Measurements from ENCODE around the gene TMPRSS12. TPM values are rescaled to one million over a fixed set of nuclear protein-coding genes. Genes with fewer than 3 reads are reported as not detected.
"Not testable (repeated sequence)": the region's sequence is repeated elsewhere in the genome, so short reads cannot be mapped to it uniquely, and the experiment has no call there.

Gene TMPRSS12
- total RNA-seq, 1 donor from 2014 or later: not detected

GRCh38 chr12:50924131-50924438 is 81.4 kb downstream of the TMPRSS12 start:
- peak overlapping the region; percentile 68 to 98 (median 83) for H3K4me3 ChIP-seq (ENCODE audit: low read length in 3 of 3)
- H3K9ac ChIP-seq (ENCODE audit: low read depth in 1 of 3, low read length in 3 of 3): peak overlapping the region; percentile 70 to 89 (median 79)
- peaks cover 0 to 14% (median 5%) of the 10 kb centered on the region in 3 donors for H3K36me3 ChIP-seq (ENCODE audit: control insufficient read depth in 3 of 3, insufficient read depth in 3 of 3, low read length in 3 of 3)
- H3K9me3 ChIP-seq (ENCODE audit: control insufficient read depth in 3 of 3, low read length in 3 of 3): no peaks in the 10 kb centered on the region
- H3K27ac ChIP-seq (ENCODE audit: low read depth, low read length): peak overlapping the region; percentile 86
- H3K27me3 ChIP-seq (ENCODE audit: control insufficient read depth in 3 of 3, insufficient read depth in 3 of 3, low read length in 3 of 3): no peaks in the 10 kb centered on the region
- peaks cover 12 to 26% (median 24%) of the 10 kb centered on the region in 3 donors for H3K4me1 ChIP-seq (ENCODE audit: control insufficient read depth in 3 of 3, insufficient read depth in 3 of 3, low read length in 3 of 3)

DNA sequence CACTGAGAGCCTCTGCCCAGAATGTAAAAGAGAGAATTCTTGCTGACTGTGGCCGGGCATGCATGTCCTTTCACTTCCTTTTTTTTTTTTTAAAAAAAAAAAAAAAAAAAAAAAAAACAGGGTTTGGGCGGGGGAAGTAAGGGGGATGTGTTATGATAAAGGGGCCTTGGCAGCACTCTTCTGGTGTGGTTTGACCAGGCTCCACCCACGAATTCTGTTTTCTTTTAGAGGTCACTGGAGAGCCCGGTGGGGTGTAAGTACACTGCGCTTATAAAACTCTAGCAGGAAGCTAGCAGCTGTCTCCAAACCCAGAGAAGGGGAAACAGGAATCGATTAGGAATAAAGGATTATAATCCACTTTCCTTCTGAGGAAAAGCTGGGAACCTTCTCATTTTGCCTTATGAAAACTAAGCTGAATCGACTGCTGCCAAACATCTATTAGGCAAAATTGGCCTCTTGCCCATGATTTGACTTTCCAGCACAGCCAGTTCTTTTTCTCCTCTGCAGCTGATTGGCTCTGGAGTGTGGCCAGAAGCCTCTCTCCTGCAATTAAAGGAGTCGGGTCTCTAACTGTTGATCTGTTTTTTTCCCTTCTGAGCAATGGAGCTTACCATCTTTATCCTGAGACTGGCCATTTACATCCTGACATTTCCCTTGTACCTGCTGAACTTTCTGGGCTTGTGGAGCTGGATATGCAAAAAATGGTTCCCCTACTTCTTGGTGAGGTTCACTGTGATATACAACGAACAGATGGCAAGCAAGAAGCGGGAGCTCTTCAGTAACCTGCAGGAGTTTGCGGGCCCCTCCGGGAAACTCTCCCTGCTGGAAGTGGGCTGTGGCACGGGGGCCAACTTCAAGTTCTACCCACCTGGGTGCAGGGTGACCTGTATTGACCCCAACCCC is 82.0 kb downstream of the TMPRSS12 start:
- peak overlapping the region; percentile 70 to 89 (median 79) for H3K9ac ChIP-seq (ENCODE audit: low read depth in 1 of 3, low read length in 3 of 3)
- peaks cover 0 to 14% (median 8%) of the 10 kb centered on the region in 3 donors for H3K36me3 ChIP-seq (ENCODE audit: control insufficient read depth in 3 of 3, insufficient read depth in 3 of 3, low read length in 3 of 3)
- no peaks in the 10 kb centered on the region for H3K9me3 ChIP-seq (ENCODE audit: control insufficient read depth in 3 of 3, low read length in 3 of 3)
- no peaks in the 10 kb centered on the region for H3K27me3 ChIP-seq (ENCODE audit: control insufficient read depth in 3 of 3, insufficient read depth in 3 of 3, low read length in 3 of 3)
- peaks cover 14 to 27% (median 26%) of the 10 kb centered on the region in 3 donors for H3K4me1 ChIP-seq (ENCODE audit: control insufficient read depth in 3 of 3, insufficient read depth in 3 of 3, low read length in 3 of 3)
- H3K27ac ChIP-seq (ENCODE audit: low read depth, low read length): peak overlapping the region; percentile 86
- peak overlapping the region; percentile 68 to 98 (median 83) for H3K4me3 ChIP-seq (ENCODE audit: low read length in 3 of 3)

- H3K4me3 ChIP-seq (ENCODE audit: low read length in 3 of 3): peak overlapping the region; percentile 68 to 98 (median 83)
- H3K36me3 ChIP-seq (ENCODE audit: control insufficient read depth in 3 of 3, insufficient read depth in 3 of 3, low read length in 3 of 3): peaks cover 2 to 16% (median 11%) of the 10 kb centered on the region in 3 donors
- peaks cover 15 to 31% (median 26%) of the 10 kb centered on the region in 3 donors for H3K4me1 ChIP-seq (ENCODE audit: control insufficient read depth in 3 of 3, insufficient read depth in 3 of 3, low read length in 3 of 3)
- H3K9ac ChIP-seq (ENCODE audit: low read depth in 1 of 3, low read length in 3 of 3): peak overlapping the region; percentile 70 to 89 (median 79)
- H3K27me3 ChIP-seq (ENCODE audit: control insufficient read depth in 3 of 3, insufficient read depth in 3 of 3, low read length in 3 of 3): no peaks in the 10 kb centered on the region
- H3K27ac ChIP-seq (ENCODE audit: low read depth, low read length): peak overlapping the region; percentile 86
- H3K9me3 ChIP-seq (ENCODE audit: control insufficient read depth in 3 of 3, low read length in 3 of 3): no peaks in the 10 kb centered on the region
These were observed 82.6 kb downstream of the TMPRSS12 start for GRCh38 chr12:50925342-50925651.

DNA sequence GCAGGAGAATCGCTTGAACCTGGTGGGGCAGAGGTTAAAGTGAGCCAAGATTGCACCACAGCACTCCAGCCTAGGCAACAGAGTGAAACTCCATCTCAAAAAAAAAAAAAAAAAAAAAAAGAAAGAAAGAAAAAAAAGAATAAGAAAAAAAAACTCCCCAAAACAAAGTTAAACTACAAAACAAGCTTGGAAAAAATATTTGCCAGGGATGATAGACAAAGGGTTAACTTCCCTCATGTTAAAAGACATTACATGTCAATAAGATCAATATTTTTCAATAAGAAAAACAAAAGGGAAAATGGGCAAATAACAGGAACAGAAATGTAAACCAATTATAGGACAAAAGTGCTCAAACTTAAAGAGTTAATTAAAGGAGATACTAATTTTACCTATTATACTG is 83.2 kb downstream of the TMPRSS12 start:
- peaks cover 20 to 31% (median 26%) of the 10 kb centered on the region in 3 donors for H3K4me1 ChIP-seq (ENCODE audit: control insufficient read depth in 3 of 3, insufficient read depth in 3 of 3, low read length in 3 of 3)
- peak overlapping the region; percentile 86 for H3K27ac ChIP-seq (ENCODE audit: low read depth, low read length)
- H3K9ac ChIP-seq (ENCODE audit: low read depth in 1 of 3, low read length in 3 of 3): peak overlapping the region; percentile 70 to 89 (median 79)
- peaks cover 5 to 20% (median 18%) of the 10 kb centered on the region in 3 donors for H3K36me3 ChIP-seq (ENCODE audit: control insufficient read depth in 3 of 3, insufficient read depth in 3 of 3, low read length in 3 of 3)
- peak overlapping the region; percentile 68 to 98 (median 83) for H3K4me3 ChIP-seq (ENCODE audit: low read length in 3 of 3)
- no peaks in the 10 kb centered on the region for H3K27me3 ChIP-seq (ENCODE audit: control insufficient read depth in 3 of 3, insufficient read depth in 3 of 3, low read length in 3 of 3)
- no peaks in the 10 kb centered on the region for H3K9me3 ChIP-seq (ENCODE audit: control insufficient read depth in 3 of 3, low read length in 3 of 3)

- Histone ChIP-seq H3K27ac (ENCODE audit: low read depth, low read length) (peak overlapping the region; percentile 86), H3K27me3 (ENCODE audit: control insufficient read depth in 3 of 3, insufficient read depth in 3 of 3, low read length in 3 of 3) (no peaks in the 10 kb centered on the region), H3K4me1 (ENCODE audit: control insufficient read depth in 3 of 3, insufficient read depth in 3 of 3, low read length in 3 of 3) (peaks cover 20 to 31% (median 26%) of the 10 kb centered on the region in 3 donors)
These were observed 83.7 kb downstream of the TMPRSS12 start for GRCh38 chr12:50926415-50926814.

DNA sequence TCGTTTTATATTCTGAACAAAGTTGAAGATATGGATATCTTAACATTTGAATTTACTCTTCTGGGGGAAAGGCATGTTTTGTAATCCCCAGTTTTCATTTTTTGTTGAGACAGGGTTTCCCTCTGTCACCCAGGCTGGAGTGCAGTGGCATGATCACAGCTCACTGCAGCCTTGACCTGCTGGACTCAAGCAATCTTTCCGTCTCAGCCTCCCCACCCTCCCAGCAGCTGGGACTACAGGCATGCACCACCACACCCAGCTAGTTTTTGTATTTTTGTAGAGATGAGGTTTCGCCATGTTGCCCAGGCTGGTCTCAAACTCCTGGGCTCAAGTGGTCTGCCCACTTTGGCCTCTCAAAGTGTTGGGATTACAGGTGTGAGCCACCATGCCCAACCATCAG is 84.2 kb downstream of the TMPRSS12 start:
- Histone ChIP-seq H3K9ac (ENCODE audit: low read depth in 1 of 3, low read length in 3 of 3) (peak overlapping the region; percentile 70 to 89 (median 79)), H3K4me3 (ENCODE audit: low read length in 3 of 3) (peak overlapping the region; percentile 68 to 98 (median 83)), H3K27ac (ENCODE audit: low read depth, low read length) (peak overlapping the region; percentile 86), H3K4me1 (ENCODE audit: control insufficient read depth in 3 of 3, insufficient read depth in 3 of 3, low read length in 3 of 3) (peaks cover 25 to 31% (median 28%) of the 10 kb centered on the region in 3 donors), H3K36me3 (ENCODE audit: control insufficient read depth in 3 of 3, insufficient read depth in 3 of 3, low read length in 3 of 3) (peaks cover 5 to 24% (median 24%) of the 10 kb centered on the region in 3 donors)
- H3K27me3 ChIP-seq (ENCODE audit: control insufficient read depth in 3 of 3, insufficient read depth in 3 of 3, low read length in 3 of 3); H3K9me3 ChIP-seq (ENCODE audit: control insufficient read depth in 3 of 3, low read length in 3 of 3): not testable (repeated sequence)

More at GRCh38 chr12:50926415-50926814, 83.7 kb downstream of the TMPRSS12 start:
- peak overlapping the region; percentile 68 to 98 (median 83) for H3K4me3 ChIP-seq (ENCODE audit: low read length in 3 of 3)
- peak overlapping the region; percentile 70 to 89 (median 79) for H3K9ac ChIP-seq (ENCODE audit: low read depth in 1 of 3, low read length in 3 of 3)
- H3K9me3 ChIP-seq (ENCODE audit: control insufficient read depth in 3 of 3, low read length in 3 of 3): no peaks in the 10 kb centered on the region
- peaks cover 5 to 20% (median 20%) of the 10 kb centered on the region in 3 donors for H3K36me3 ChIP-seq (ENCODE audit: control insufficient read depth in 3 of 3, insufficient read depth in 3 of 3, low read length in 3 of 3)

- Histone ChIP-seq H3K4me1 (ENCODE audit: control insufficient read depth in 3 of 3, insufficient read depth in 3 of 3, low read length in 3 of 3) (peaks cover 23 to 30% (median 27%) of the 10 kb centered on the region in 3 donors), H3K27me3 (ENCODE audit: control insufficient read depth in 3 of 3, insufficient read depth in 3 of 3, low read length in 3 of 3) (no peaks in the 10 kb centered on the region), H3K4me3 (ENCODE audit: low read length in 3 of 3) (peak overlapping the region; percentile 68 to 98 (median 83)), H3K9ac (ENCODE audit: low read depth in 1 of 3, low read length in 3 of 3) (peak overlapping the region; percentile 9 to 89 (median 79)), H3K36me3 (ENCODE audit: control insufficient read depth in 3 of 3, insufficient read depth in 3 of 3, low read length in 3 of 3) (peaks cover 5 to 26% (median 26%) of the 10 kb centered on the region in 3 donors), H3K9me3 (ENCODE audit: control insufficient read depth in 3 of 3, low read length in 3 of 3) (no peaks in the 10 kb centered on the region), H3K27ac (ENCODE audit: low read depth, low read length) (peak overlapping the region; percentile 51)
These were observed 84.6 kb downstream of the TMPRSS12 start for GRCh38 chr12:50927356-50927755.

DNA sequence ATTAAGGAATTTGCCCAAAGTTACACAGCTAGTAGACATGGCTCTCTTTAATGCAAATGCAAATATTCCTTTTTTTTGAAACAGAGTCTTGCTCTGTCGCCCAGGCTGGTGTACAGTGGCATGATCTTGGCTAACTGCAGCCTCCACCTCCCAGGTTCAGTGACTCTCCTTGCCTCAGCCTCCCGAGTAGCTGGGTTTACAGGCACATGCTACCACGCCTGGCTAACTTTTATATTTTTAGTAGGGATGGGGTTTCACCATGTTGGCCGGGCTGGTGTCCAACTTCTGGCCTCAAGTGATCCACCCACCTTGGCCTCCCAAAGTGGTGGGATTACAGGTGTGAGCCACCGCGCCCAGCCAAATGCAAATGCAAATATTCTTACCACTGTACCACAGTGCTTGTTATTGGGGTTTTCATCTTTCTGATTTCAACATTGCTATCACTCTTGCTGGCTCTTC is 85.1 kb downstream of the TMPRSS12 start:
- peaks cover 5 to 26% (median 26%) of the 10 kb centered on the region in 3 donors for H3K36me3 ChIP-seq (ENCODE audit: control insufficient read depth in 3 of 3, insufficient read depth in 3 of 3, low read length in 3 of 3)
- H3K27ac ChIP-seq (ENCODE audit: low read depth, low read length): peak overlapping the region; percentile 51
- H3K9ac ChIP-seq (ENCODE audit: low read depth in 1 of 3, low read length in 3 of 3): peak overlapping the region; percentile 9 to 89 (median 66)
- H3K4me3 ChIP-seq (ENCODE audit: low read length in 3 of 3): peak overlapping the region; percentile 68 to 98 (median 83)
- H3K9me3 ChIP-seq (ENCODE audit: control insufficient read depth in 3 of 3, low read length in 3 of 3): no peaks in the 10 kb centered on the region
- no peaks in the 10 kb centered on the region for H3K27me3 ChIP-seq (ENCODE audit: control insufficient read depth in 3 of 3, insufficient read depth in 3 of 3, low read length in 3 of 3)
- H3K4me1 ChIP-seq (ENCODE audit: control insufficient read depth in 3 of 3, insufficient read depth in 3 of 3, low read length in 3 of 3): peaks cover 21 to 31% (median 27%) of the 10 kb centered on the region in 3 donors

DNA sequence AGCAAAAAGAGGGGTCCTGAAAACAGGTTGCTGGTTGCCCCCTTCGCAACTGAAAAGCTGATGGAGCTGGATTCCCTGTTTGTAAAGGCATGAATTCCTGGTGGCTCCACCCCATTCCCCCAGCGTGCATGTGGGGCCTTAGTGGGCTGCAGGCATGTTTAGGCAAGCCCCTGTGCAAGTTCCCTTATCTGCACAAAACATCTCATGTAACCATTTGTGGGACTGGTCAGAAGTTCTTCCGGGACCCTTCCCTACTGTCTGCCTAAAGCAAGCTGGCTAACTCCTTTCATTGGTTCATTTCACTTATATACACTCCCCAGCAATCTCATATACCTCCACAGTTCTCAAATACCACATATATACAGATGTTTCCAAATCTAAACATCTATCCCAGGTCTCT is 85.7 kb downstream of the TMPRSS12 start:
- Histone ChIP-seq H3K9me3 (ENCODE audit: control insufficient read depth in 3 of 3, low read length in 3 of 3) (no peaks in the 10 kb centered on the region), H3K27ac (ENCODE audit: low read depth, low read length) (no peak overlapping the region), H3K36me3 (ENCODE audit: control insufficient read depth in 3 of 3, insufficient read depth in 3 of 3, low read length in 3 of 3) (peaks cover 5 to 28% (median 26%) of the 10 kb centered on the region in 3 donors), H3K4me3 (ENCODE audit: low read length in 3 of 3) (peak overlapping the region; percentile 68 to 98 (median 83)), H3K9ac (ENCODE audit: low read depth in 1 of 3, low read length in 3 of 3) (peak overlapping the region in 2 of 3 donors; percentile 2 to 66), H3K27me3 (ENCODE audit: control insufficient read depth in 3 of 3, insufficient read depth in 3 of 3, low read length in 3 of 3) (no peaks in the 10 kb centered on the region), H3K4me1 (ENCODE audit: control insufficient read depth in 3 of 3, insufficient read depth in 3 of 3, low read length in 3 of 3) (peaks cover 23 to 31% (median 25%) of the 10 kb centered on the region in 3 donors)

GRCh38 chr12:50929831-50930230 is 87.1 kb downstream of the TMPRSS12 start:
- peaks cover 25 to 38% (median 32%) of the 10 kb centered on the region in 3 donors for H3K4me1 ChIP-seq (ENCODE audit: control insufficient read depth in 3 of 3, insufficient read depth in 3 of 3, low read length in 3 of 3)
- peaks cover 8 to 33% (median 26%) of the 10 kb centered on the region in 3 donors for H3K36me3 ChIP-seq (ENCODE audit: control insufficient read depth in 3 of 3, insufficient read depth in 3 of 3, low read length in 3 of 3)
- H3K27me3 ChIP-seq (ENCODE audit: control insufficient read depth in 3 of 3, insufficient read depth in 3 of 3, low read length in 3 of 3): no peaks in the 10 kb centered on the region
- H3K27ac ChIP-seq (ENCODE audit: low read depth, low read length): no peak overlapping the region
- no peaks in the 10 kb centered on the region for H3K9me3 ChIP-seq (ENCODE audit: control insufficient read depth in 3 of 3, low read length in 3 of 3)
- H3K9ac ChIP-seq (ENCODE audit: low read depth in 1 of 3, low read length in 3 of 3): no peak overlapping the region
- peak overlapping the region in 1 of 3 donors; percentile 83 for H3K4me3 ChIP-seq (ENCODE audit: low read length in 3 of 3)
